Nephron progenitor cell (in vitro differentiated cells): Measurements from ENCODE around the gene SMIM43.

ENCODE experiments used
- DNase-seq: peaks from one replicate; pipeline ENCODE4 v3.0.0; 2021
- H3K27ac Mint-ChIP-seq: 2 replicates; pipeline ENCODE4 v1.8.0; 2021; ENCODE audit warnings: mild to moderate bottlenecking, moderate library complexity, mixed read lengths
- H3K27me3 Mint-ChIP-seq: 2 replicates; pipeline ENCODE4 v1.8.0; 2021; ENCODE audit warnings: mild to moderate bottlenecking, low read depth, mixed read lengths; ENCODE audit not compliant: poor library complexity
- H3K36me3 Mint-ChIP-seq: 2 replicates; pipeline ENCODE4 v1.8.0; 2021; ENCODE audit warnings: low read depth, mixed read lengths
- H3K4me1 Mint-ChIP-seq: 2 replicates; pipeline ENCODE4 v1.8.0; 2021; ENCODE audit warnings: mixed read lengths
- H3K4me3 Mint-ChIP-seq: 2 replicates; pipeline ENCODE4 v1.8.0; 2021; ENCODE audit warnings: mild to moderate bottlenecking, moderate library complexity, mixed read lengths
- H3K9me3 Mint-ChIP-seq: 2 replicates; pipeline ENCODE4 v1.8.0; 2021; ENCODE audit warnings: mild to moderate bottlenecking, moderate library complexity, mixed read lengths
- TF ChIP-seq, protein P1 (sequence below): fragments of 200-600 bp; sonication (generic); IDR thresholded peaks from 2 replicates; pipeline ENCODE4 v1.5.0; 2021; ENCODE audit warnings: antibody characterized with exemption

SMIM43 gene

DNA sequence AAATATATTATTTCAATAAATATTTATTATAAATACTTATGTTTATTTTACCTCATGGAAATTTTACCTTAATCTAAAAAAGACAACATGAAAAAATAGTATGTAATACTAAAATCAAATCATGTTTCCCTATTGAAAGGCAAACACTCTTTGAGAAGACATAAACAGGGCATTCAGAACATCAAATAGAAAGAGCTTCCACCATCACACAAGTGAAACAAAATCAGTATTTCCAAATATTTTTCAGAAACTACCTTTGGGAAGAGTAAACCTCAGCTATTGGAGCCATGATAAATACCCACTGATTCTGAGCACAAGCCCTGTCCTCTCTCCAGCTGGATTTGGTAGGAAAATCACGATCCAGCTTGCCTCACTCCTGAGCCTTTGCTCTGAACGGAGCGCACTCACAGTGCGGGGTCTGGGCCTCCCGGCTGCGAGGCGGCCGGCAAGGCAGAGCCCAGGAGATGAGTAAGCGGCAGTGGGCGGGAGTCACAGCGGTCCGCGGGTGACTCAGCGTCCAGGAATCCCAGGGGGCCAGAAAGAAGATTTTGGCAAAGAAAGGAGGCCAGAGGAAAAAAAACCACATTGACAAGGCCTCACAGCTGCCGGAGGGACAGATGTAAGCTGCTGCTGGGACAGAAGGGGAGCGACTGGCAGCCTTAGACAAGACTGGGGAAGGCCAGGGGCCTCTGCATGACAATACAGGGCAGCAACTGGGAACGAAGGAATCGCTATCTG lies 53.5 kb downstream of the SMIM43 start:
- H3K9me3 Mint-ChIP-seq, result no peaks in the 10 kb centered on the region
- no peaks in the 10 kb centered on the region for H3K36me3 Mint-ChIP-seq
- H3K4me3 Mint-ChIP-seq, result peak overlapping the region; percentile 75
- peaks cover 3% of the 10 kb centered on the region for H3K27me3 Mint-ChIP-seq
- H3K27ac Mint-ChIP-seq, result peak overlapping the region; percentile 84
- peak; percentile 75 for DNase-seq
- TF ChIP-seq, protein P1, sequence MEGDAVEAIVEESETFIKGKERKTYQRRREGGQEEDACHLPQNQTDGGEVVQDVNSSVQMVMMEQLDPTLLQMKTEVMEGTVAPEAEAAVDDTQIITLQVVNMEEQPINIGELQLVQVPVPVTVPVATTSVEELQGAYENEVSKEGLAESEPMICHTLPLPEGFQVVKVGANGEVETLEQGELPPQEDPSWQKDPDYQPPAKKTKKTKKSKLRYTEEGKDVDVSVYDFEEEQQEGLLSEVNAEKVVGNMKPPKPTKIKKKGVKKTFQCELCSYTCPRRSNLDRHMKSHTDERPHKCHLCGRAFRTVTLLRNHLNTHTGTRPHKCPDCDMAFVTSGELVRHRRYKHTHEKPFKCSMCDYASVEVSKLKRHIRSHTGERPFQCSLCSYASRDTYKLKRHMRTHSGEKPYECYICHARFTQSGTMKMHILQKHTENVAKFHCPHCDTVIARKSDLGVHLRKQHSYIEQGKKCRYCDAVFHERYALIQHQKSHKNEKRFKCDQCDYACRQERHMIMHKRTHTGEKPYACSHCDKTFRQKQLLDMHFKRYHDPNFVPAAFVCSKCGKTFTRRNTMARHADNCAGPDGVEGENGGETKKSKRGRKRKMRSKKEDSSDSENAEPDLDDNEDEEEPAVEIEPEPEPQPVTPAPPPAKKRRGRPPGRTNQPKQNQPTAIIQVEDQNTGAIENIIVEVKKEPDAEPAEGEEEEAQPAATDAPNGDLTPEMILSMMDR, result no peak
- H3K4me1 Mint-ChIP-seq, result peaks cover 16% of the 10 kb centered on the region

DNA sequence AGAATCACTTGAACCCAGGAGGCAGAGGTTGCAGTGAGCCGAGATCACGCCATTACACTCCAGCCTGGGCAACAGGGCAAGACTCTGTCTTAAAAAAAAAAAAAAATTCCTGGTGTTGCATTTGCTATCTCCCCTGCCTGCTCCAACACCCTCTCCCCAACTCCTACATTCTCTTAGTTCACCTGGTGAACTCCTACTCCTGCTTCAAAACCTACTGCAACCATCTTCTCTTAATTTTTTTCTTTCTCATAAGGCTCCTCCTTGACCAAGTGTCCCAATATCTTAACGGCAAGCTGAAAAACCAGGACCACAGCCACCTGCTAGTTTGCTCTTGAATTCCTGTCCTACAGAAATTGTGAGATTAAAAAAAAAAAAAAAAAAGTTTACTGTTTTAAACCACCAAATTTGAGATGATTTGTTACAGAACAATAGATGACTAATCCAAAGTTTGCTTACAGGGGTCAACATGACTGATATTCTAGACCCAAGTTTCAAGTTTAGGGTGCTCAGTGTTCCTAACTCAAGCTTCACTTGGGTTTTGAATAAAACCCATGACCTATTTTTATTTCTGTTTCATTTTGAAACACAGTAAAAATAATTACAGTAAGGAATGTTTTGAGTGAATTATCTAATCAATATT lies 55.1 kb downstream of the SMIM43 start:
- Mint-ChIP-seq H3K27ac (no peak overlapping the region), H3K4me3 (no peak overlapping the region)
- DNase-seq, result no peak

More for the DNA sequence above, 55.1 kb downstream of the SMIM43 start:
- TF ChIP-seq, protein P1, result no peak
- H3K4me1 Mint-ChIP-seq, result peaks cover 16% of the 10 kb centered on the region
- H3K27me3 Mint-ChIP-seq, result peaks cover 3% of the 10 kb centered on the region
- no peaks in the 10 kb centered on the region for H3K36me3 Mint-ChIP-seq
- no peaks in the 10 kb centered on the region for H3K9me3 Mint-ChIP-seq
